IPS-20b (cell line): ENCODE data around the gene ORM2.

Experiments
- H3K27ac ChIP-seq: one replicate; pipeline ENCODE4 v1.5.1; 2013; ENCODE audit warnings: low read length
- H3K27me3 ChIP-seq: 2 replicates; pipeline ENCODE4 v1.6.1; 2013; ENCODE audit warnings: mild to moderate bottlenecking, low read length, inconsistent platforms; ENCODE audit not compliant: insufficient read depth
- H3K36me3 ChIP-seq: 2 replicates; pipeline ENCODE4 v1.6.1; 2013; ENCODE audit warnings: low read depth, mild to moderate bottlenecking, inconsistent platforms, low read length, moderate library complexity; ENCODE audit not compliant: insufficient read depth
- H3K4me1 ChIP-seq: 2 replicates; pipeline ENCODE4 v1.6.1; 2013; ENCODE audit warnings: mild to moderate bottlenecking, control low read depth, inconsistent platforms, low read length, moderate library complexity; ENCODE audit not compliant: insufficient read depth
- H3K4me3 ChIP-seq: 2 replicates; pipeline ENCODE4 v1.5.1; 2013; ENCODE audit warnings: mild to moderate bottlenecking, low read length, inconsistent platforms
- H3K9ac ChIP-seq: 2 replicates; pipeline ENCODE4 v1.6.1; 2013; ENCODE audit warnings: low read depth, mild to moderate bottlenecking, inconsistent platforms, low read length, moderate library complexity
- H3K9me3 ChIP-seq: 2 replicates; pipeline ENCODE4 v1.6.1; 2013; ENCODE audit warnings: mild to moderate bottlenecking, low read depth, low read length, inconsistent platforms; ENCODE audit not compliant: insufficient read depth

Gene ORM2

GRCh38 chr9:114287001-114287762, 42.5 kb upstream of the ORM2 start:
- H3K9me3 ChIP-seq: no peaks in the 10 kb centered on the region
- peaks cover 9% of the 10 kb centered on the region for H3K4me1 ChIP-seq
- no peak overlapping the region for H3K4me3 ChIP-seq
- no peak overlapping the region for H3K27ac ChIP-seq
- H3K9ac ChIP-seq: no peak overlapping the region
- H3K27me3 ChIP-seq: no peaks in the 10 kb centered on the region
- peaks cover 1% of the 10 kb centered on the region; the same call in 1 of the 2 replicates for H3K36me3 ChIP-seq

GRCh38 chr9:114287763-114288192, 41.9 kb upstream of the ORM2 start:
- Histone ChIP-seq H3K9ac (no peak overlapping the region; the same call in 1 of the 2 replicates), H3K4me1 (peaks cover 9% of the 10 kb centered on the region), H3K4me3 (no peak overlapping the region), H3K9me3 (no peaks in the 10 kb centered on the region), H3K27me3 (no peaks in the 10 kb centered on the region), H3K36me3 (peaks cover 7% of the 10 kb centered on the region; the same call in 1 of the 2 replicates), H3K27ac (no peak overlapping the region)

- Histone ChIP-seq H3K4me3 (no peak overlapping the region), H3K27me3 (no peaks in the 10 kb centered on the region), H3K27ac (no peak overlapping the region), H3K9me3 (no peaks in the 10 kb centered on the region), H3K36me3 (peaks cover 14% of the 10 kb centered on the region; the same call in 1 of the 2 replicates), H3K9ac (no peak overlapping the region; the same call in 1 of the 2 replicates), H3K4me1 (peaks cover 9% of the 10 kb centered on the region)
Measured at GRCh38 chr9:114288193-114289091, 41.2 kb upstream of the ORM2 start.

- no peak overlapping the region for H3K27ac ChIP-seq
- peaks cover 9% of the 10 kb centered on the region for H3K4me1 ChIP-seq
- H3K27me3 ChIP-seq: no peaks in the 10 kb centered on the region
- no peak overlapping the region for H3K9ac ChIP-seq
- peaks cover 18% of the 10 kb centered on the region for H3K36me3 ChIP-seq
- no peak overlapping the region for H3K4me3 ChIP-seq
- H3K9me3 ChIP-seq: no peaks in the 10 kb centered on the region; the same call in 1 of the 2 replicates
Measured at GRCh38 chr9:114289106-114289505, 40.6 kb upstream of the ORM2 start.

- peaks cover 9% of the 10 kb centered on the region for H3K4me1 ChIP-seq
- H3K9ac ChIP-seq: no peak overlapping the region
- H3K4me3 ChIP-seq: no peak overlapping the region
- peaks cover 25% of the 10 kb centered on the region for H3K36me3 ChIP-seq
- H3K27me3 ChIP-seq: no peaks in the 10 kb centered on the region
- no peak overlapping the region for H3K27ac ChIP-seq
- peaks cover 7% of the 10 kb centered on the region for H3K9me3 ChIP-seq
Measured at GRCh38 chr9:114289571-114290481, 39.8 kb upstream of the ORM2 start.

GRCh38 chr9:114290561-114290986, 39.1 kb upstream of the ORM2 start:
- Histone ChIP-seq H3K9me3 (peaks cover 13% of the 10 kb centered on the region), H3K27ac (no peak overlapping the region), H3K4me3 (no peak overlapping the region), H3K27me3 (no peaks in the 10 kb centered on the region), H3K9ac (no peak overlapping the region), H3K4me1 (peaks cover 9% of the 10 kb centered on the region), H3K36me3 (peaks cover 32% of the 10 kb centered on the region)

GRCh38 chr9:114291064-114291474, 38.6 kb upstream of the ORM2 start:
- Histone ChIP-seq H3K9me3 (peaks cover 13% of the 10 kb centered on the region), H3K27me3 (no peaks in the 10 kb centered on the region), H3K4me1 (peaks cover 9% of the 10 kb centered on the region), H3K9ac (no peak overlapping the region), H3K36me3 (peaks cover 36% of the 10 kb centered on the region), H3K4me3 (no peak overlapping the region), H3K27ac (no peak overlapping the region)

GRCh38 chr9:114291886-114292590, 37.6 kb upstream of the ORM2 start:
- peaks cover 9% of the 10 kb centered on the region for H3K4me1 ChIP-seq
- no peak overlapping the region for H3K27ac ChIP-seq
- peaks cover 42% of the 10 kb centered on the region for H3K36me3 ChIP-seq
- peaks cover 16% of the 10 kb centered on the region for H3K9me3 ChIP-seq
- H3K27me3 ChIP-seq: no peaks in the 10 kb centered on the region
- H3K4me3 ChIP-seq: no peak overlapping the region
- H3K9ac ChIP-seq: no peak overlapping the region

GRCh38 chr9:114294664-114295063, 35.0 kb upstream of the ORM2 start:
- no peaks in the 10 kb centered on the region for H3K4me1 ChIP-seq
- H3K9me3 ChIP-seq: peaks cover 16% of the 10 kb centered on the region
- peaks cover 49% of the 10 kb centered on the region for H3K36me3 ChIP-seq
- H3K27me3 ChIP-seq: no peaks in the 10 kb centered on the region
- H3K27ac ChIP-seq: no peak overlapping the region
- H3K9ac ChIP-seq: no peak overlapping the region
- no peak overlapping the region for H3K4me3 ChIP-seq

GRCh38 chr9:114296338-114296737, 33.3 kb upstream of the ORM2 start:
- Histone ChIP-seq H3K27ac (no peak overlapping the region), H3K36me3 (peaks cover 54% of the 10 kb centered on the region), H3K4me1 (no peaks in the 10 kb centered on the region), H3K27me3 (no peaks in the 10 kb centered on the region), H3K9ac (no peak overlapping the region), H3K4me3 (no peak overlapping the region), H3K9me3 (peaks cover 16% of the 10 kb centered on the region)
